Neural progenitor cell (in vitro differentiated cells): Measurements from ENCODE around the gene VPS4B. TPM values are rescaled to one million over a fixed set of nuclear protein-coding genes. Genes with fewer than 3 reads are reported as not detected.

Source experiments
- DNase-seq: peaks from one replicate; pipeline ENCODE4 v3.0.0-alpha.2; 2016; ENCODE audit warnings: low spot score
- H2AFZ ChIP-seq: fragments of 200-600 bp; sonication (generic); replicated peaks from 2 replicates; pipeline ENCODE4 v1.6.1; 2016; ENCODE audit warnings: antibody characterized with exemption
- H3F3A ChIP-seq: fragments of 200-600 bp; sonication (generic); 2 replicates; pipeline ENCODE4 v1.6.1; 2016; ENCODE audit warnings: antibody characterized with exemption, low read depth
- H3K27ac ChIP-seq: fragments of 200-600 bp; sonication (generic); 2 replicates; pipeline ENCODE4 v1.5.1; 2016; ENCODE audit warnings: mild to moderate bottlenecking
- H3K27me3 ChIP-seq: fragments of 200-600 bp; sonication (generic); 2 replicates; pipeline ENCODE4 v1.6.1; 2016; ENCODE audit warnings: mild to moderate bottlenecking, moderate library complexity
- H3K36me3 ChIP-seq: fragments of 200-600 bp; sonication (generic); 2 replicates; pipeline ENCODE4 v1.5.1; 2016
- H3K4me1 ChIP-seq: fragments of 200-600 bp; sonication (generic); 2 replicates; pipeline ENCODE4 v1.6.1; 2016; ENCODE audit warnings: mixed run types
- H3K4me2 ChIP-seq: fragments of 200-600 bp; sonication (generic); 2 replicates; pipeline ENCODE4 v1.6.1; 2016
- H3K4me3 ChIP-seq: fragments of 200-600 bp; sonication (generic); 2 replicates; pipeline ENCODE4 v1.5.1; 2016
- H3K79me2 ChIP-seq: fragments of 200-600 bp; sonication (generic); 2 replicates; pipeline ENCODE4 v1.6.1; 2016; ENCODE audit warnings: low read depth
- H3K9ac ChIP-seq: fragments of 200-600 bp; sonication (generic); 2 replicates; pipeline ENCODE4 v1.6.1; 2016
- H3K9me3 ChIP-seq: fragments of 200-600 bp; sonication (generic); 2 replicates; pipeline ENCODE4 v1.5.1; 2016; ENCODE audit warnings: low read depth
- H4K20me1 ChIP-seq: fragments of 200-600 bp; sonication (generic); 2 replicates; pipeline ENCODE4 v1.6.1; 2016; ENCODE audit warnings: low read depth
- H3K27ac Mint-ChIP-seq: 3 replicates; pipeline ENCODE4 v1.8.0; 2021; ENCODE audit warnings: mixed read lengths
- H3K27me3 Mint-ChIP-seq: 2 replicates; pipeline ENCODE4 v1.8.0; 2022; ENCODE audit warnings: low read depth, mild to moderate bottlenecking, inconsistent platforms, moderate library complexity, mixed read lengths; ENCODE audit not compliant: insufficient read depth
- H3K36me3 Mint-ChIP-seq: 3 replicates; pipeline ENCODE4 v1.8.0; 2021; ENCODE audit warnings: mixed read lengths
- H3K4me1 Mint-ChIP-seq: 3 replicates; pipeline ENCODE4 v1.8.0; 2021; ENCODE audit warnings: mixed read lengths
- H3K4me3 Mint-ChIP-seq: 3 replicates; pipeline ENCODE4 v1.8.0; 2021; ENCODE audit warnings: mild to moderate bottlenecking, moderate library complexity, mixed read lengths
- H3K9me3 Mint-ChIP-seq: 3 replicates; pipeline ENCODE4 v1.8.0; 2020; ENCODE audit warnings: mixed read lengths
- CTCF ChIP-seq: fragments of 200-600 bp; sonication (generic); IDR thresholded peaks from 2 replicates; pipeline ENCODE4 v1.5.1; 2017; ENCODE audit warnings: antibody characterized with exemption, mild to moderate bottlenecking
- EZH2 ChIP-seq: fragments of 200-600 bp; sonication (generic); IDR thresholded peaks from 2 replicates; pipeline ENCODE4 v1.6.1; 2017; ENCODE audit warnings: antibody characterized with exemption, mild to moderate bottlenecking, moderate library complexity
- EZH2phosphoT487 ChIP-seq: fragments of 200-600 bp; sonication (generic); IDR thresholded peaks from 2 replicates; pipeline ENCODE4 v1.6.1; 2017; ENCODE audit warnings: antibody characterized with exemption
- total RNA-seq: library from RNA; depleted of rRNA; stranded (reverse); fragments of >200 nt; gene quantifications from 2 replicates; pipeline ENCODE4 v1.2.3, GENCODE V29; 2015; ENCODE audit warnings: low replicate concordance

VPS4B gene
- total RNA-seq, 1 donor from 2014 or later = 42.2 TPM

- H4K20me1 ChIP-seq = no peaks in the 10 kb centered on the region
- no peaks in the 10 kb centered on the region for H3K27me3 ChIP-seq
- no peak overlapping the region for H3K4me3 Mint-ChIP-seq
- DNase-seq = no peak
- no peak overlapping the region for H3K4me2 ChIP-seq
- no peak overlapping the region for H3K9ac ChIP-seq
- H3K9me3 Mint-ChIP-seq = no peaks in the 10 kb centered on the region
- H3K27ac ChIP-seq = no peak overlapping the region
- H3K27me3 Mint-ChIP-seq = no peaks in the 10 kb centered on the region
- no peak overlapping the region for H3K27ac Mint-ChIP-seq
- no peaks in the 10 kb centered on the region for H3K36me3 Mint-ChIP-seq
- H3K4me1 Mint-ChIP-seq = peaks cover 7% of the 10 kb centered on the region
- no peaks in the 10 kb centered on the region for H3K9me3 ChIP-seq
- no peak overlapping the region for H3K4me3 ChIP-seq
- TF ChIP-seq CTCF (no peak), EZH2 (no peak), EZH2phosphoT487 (no peak)
- H3K79me2 ChIP-seq = no peaks in the 10 kb centered on the region
- H2AFZ ChIP-seq = peak overlapping the region; percentile 26
- H3K4me1 ChIP-seq = no peaks in the 10 kb centered on the region
- no peaks in the 10 kb centered on the region for H3F3A ChIP-seq
- no peaks in the 10 kb centered on the region for H3K36me3 ChIP-seq
Measured at GRCh38 chr18:63438181-63438580, 15.9 kb upstream of the VPS4B start.

GRCh38 chr18:63433334-63433866 lies 11.1 kb upstream of the VPS4B start:
- Histone ChIP-seq H3F3A (no peaks in the 10 kb centered on the region), H3K4me1 (no peaks in the 10 kb centered on the region), H3K27ac (no peak overlapping the region), H2AFZ (no peak overlapping the region), H3K27me3 (no peaks in the 10 kb centered on the region), H3K4me3 (no peak overlapping the region), H4K20me1 (no peaks in the 10 kb centered on the region), H3K79me2 (no peaks in the 10 kb centered on the region), H3K4me2 (no peak overlapping the region), H3K9me3 (no peaks in the 10 kb centered on the region), H3K9ac (no peak overlapping the region), H3K36me3 (no peaks in the 10 kb centered on the region)
- H3K27me3 Mint-ChIP-seq = peaks cover 4% of the 10 kb centered on the region
- H3K4me3 Mint-ChIP-seq = no peak overlapping the region
- H3K36me3 Mint-ChIP-seq = no peaks in the 10 kb centered on the region
- TF ChIP-seq EZH2 = no peak
- no peak for TF ChIP-seq EZH2phosphoT487
- TF ChIP-seq CTCF = no peak
- no peak overlapping the region for H3K27ac Mint-ChIP-seq
- H3K4me1 Mint-ChIP-seq = no peaks in the 10 kb centered on the region
- H3K9me3 Mint-ChIP-seq = no peaks in the 10 kb centered on the region
- DNase-seq = no peak

- no peak overlapping the region for H3K9ac ChIP-seq
- no peak for DNase-seq
- Mint-ChIP-seq H3K4me1 (no peaks in the 10 kb centered on the region), H3K36me3 (no peaks in the 10 kb centered on the region), H3K27ac (no peak overlapping the region), H3K9me3 (no peaks in the 10 kb centered on the region), H3K4me3 (no peak overlapping the region), H3K27me3 (peaks cover 4% of the 10 kb centered on the region)
- H3K4me2 ChIP-seq = no peak overlapping the region
- no peaks in the 10 kb centered on the region for H3K4me1 ChIP-seq
- no peaks in the 10 kb centered on the region for H3F3A ChIP-seq
- no peaks in the 10 kb centered on the region for H3K27me3 ChIP-seq
- no peak overlapping the region for H3K4me3 ChIP-seq
- TF ChIP-seq EZH2phosphoT487 = no peak
- TF ChIP-seq EZH2 = no peak
- TF ChIP-seq CTCF = no peak
- no peaks in the 10 kb centered on the region for H4K20me1 ChIP-seq
- no peak overlapping the region for H3K27ac ChIP-seq
- H3K9me3 ChIP-seq = no peaks in the 10 kb centered on the region
- no peak overlapping the region for H2AFZ ChIP-seq
- H3K79me2 ChIP-seq = no peaks in the 10 kb centered on the region
- no peaks in the 10 kb centered on the region for H3K36me3 ChIP-seq
Measured at GRCh38 chr18:63431180-63431579, 8.9 kb upstream of the VPS4B start.
